RWPE2 (cell line): ENCODE measurements around the gene DES.

ENCODE experiments used
- ATAC-seq: fragments of 200-7000 bp; cut with Tn5 transposase; 3 replicates; pipeline ENCODE4 v1.9.1; 2021; ENCODE audit warnings: low read depth
- DNase-seq: peaks from one replicate; pipeline ENCODE4 v3.0.0-alpha.2; 2020; ENCODE audit warnings: low spot score
- H3K27ac ChIP-seq: fragments of 450-650 bp; 2 replicates; pipeline ENCODE4 v1.5.1; 2017; ENCODE audit warnings: mild to moderate bottlenecking; ENCODE audit not compliant: poor library complexity, severe bottlenecking
- H3K27me3 ChIP-seq: fragments of 250-450 bp; sonication (Bioruptor Pico); 2 replicates; pipeline ENCODE4 v1.5.1; 2021; ENCODE audit warnings: mild to moderate bottlenecking, moderate library complexity; ENCODE audit not compliant: insufficient read depth, poor library complexity, severe bottlenecking
- H3K36me3 ChIP-seq: fragments of 250-450 bp; sonication (Bioruptor Pico); 2 replicates; pipeline ENCODE4 v1.5.1; 2020; ENCODE audit warnings: low read depth, mild to moderate bottlenecking, moderate library complexity
- H3K4me1 ChIP-seq: fragments of 250-450 bp; sonication (Bioruptor Pico); 2 replicates; pipeline ENCODE4 v1.5.1; 2021; ENCODE audit warnings: mild to moderate bottlenecking, moderate library complexity; ENCODE audit not compliant: insufficient read depth, poor library complexity, severe bottlenecking
- H3K4me3 ChIP-seq: fragments of 250-450 bp; sonication (Bioruptor Pico); 2 replicates; pipeline ENCODE4 v1.5.1; 2021; ENCODE audit warnings: mild to moderate bottlenecking, moderate library complexity; ENCODE audit not compliant: severe bottlenecking
- H3K9me3 ChIP-seq: fragments of 250-450 bp; sonication (Bioruptor Pico); 2 replicates; pipeline ENCODE4 v1.5.1; 2021; ENCODE audit warnings: mild to moderate bottlenecking, moderate library complexity; ENCODE audit not compliant: severe bottlenecking
- TF ChIP-seq, protein P1 (sequence below): fragments of 450-650 bp; IDR thresholded peaks from one replicate; pipeline ENCODE4 v1.5.1; 2017; ENCODE audit warnings: mild to moderate bottlenecking, moderate library complexity; ENCODE audit not compliant: poor library complexity, severe bottlenecking

DES gene

DNA sequence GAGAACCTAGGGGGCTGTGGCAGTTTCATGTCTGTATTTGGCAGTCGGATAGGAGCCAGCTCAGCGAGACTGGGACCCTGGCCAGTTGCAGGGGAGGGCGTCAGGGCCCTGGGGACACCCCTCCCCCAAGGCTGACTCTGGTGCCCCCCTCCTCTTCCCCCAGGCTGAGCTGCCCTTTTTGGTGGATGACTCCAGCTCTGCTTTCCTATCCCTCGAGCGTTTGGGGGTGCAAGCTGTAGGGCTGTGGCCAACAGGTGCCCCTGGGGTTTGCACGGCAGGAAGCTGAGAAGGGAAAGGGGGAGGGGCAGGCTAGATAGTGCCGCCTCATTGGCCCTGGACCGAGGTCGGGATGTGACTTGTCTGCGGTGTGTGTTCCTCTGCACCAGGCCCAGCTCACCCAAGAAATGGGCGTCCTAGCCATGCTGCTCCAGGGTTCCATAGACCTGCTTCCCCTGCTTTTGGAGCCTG is 42.9 kb downstream of the DES start:
- no peaks in the 10 kb centered on the region for H3K27me3 ChIP-seq
- peaks cover 10% of the 10 kb centered on the region; the same call in 1 of the 2 replicates for H3K36me3 ChIP-seq
- H3K9me3 ChIP-seq, result no peaks in the 10 kb centered on the region
- H3K27ac ChIP-seq, result no peak overlapping the region
- DNase-seq, result no peak
- no peak for ATAC-seq
- H3K4me3 ChIP-seq, result no peak overlapping the region
- H3K4me1 ChIP-seq, result peaks cover 4% of the 10 kb centered on the region
- TF ChIP-seq, protein P1, sequence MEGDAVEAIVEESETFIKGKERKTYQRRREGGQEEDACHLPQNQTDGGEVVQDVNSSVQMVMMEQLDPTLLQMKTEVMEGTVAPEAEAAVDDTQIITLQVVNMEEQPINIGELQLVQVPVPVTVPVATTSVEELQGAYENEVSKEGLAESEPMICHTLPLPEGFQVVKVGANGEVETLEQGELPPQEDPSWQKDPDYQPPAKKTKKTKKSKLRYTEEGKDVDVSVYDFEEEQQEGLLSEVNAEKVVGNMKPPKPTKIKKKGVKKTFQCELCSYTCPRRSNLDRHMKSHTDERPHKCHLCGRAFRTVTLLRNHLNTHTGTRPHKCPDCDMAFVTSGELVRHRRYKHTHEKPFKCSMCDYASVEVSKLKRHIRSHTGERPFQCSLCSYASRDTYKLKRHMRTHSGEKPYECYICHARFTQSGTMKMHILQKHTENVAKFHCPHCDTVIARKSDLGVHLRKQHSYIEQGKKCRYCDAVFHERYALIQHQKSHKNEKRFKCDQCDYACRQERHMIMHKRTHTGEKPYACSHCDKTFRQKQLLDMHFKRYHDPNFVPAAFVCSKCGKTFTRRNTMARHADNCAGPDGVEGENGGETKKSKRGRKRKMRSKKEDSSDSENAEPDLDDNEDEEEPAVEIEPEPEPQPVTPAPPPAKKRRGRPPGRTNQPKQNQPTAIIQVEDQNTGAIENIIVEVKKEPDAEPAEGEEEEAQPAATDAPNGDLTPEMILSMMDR, result no peak

DNA sequence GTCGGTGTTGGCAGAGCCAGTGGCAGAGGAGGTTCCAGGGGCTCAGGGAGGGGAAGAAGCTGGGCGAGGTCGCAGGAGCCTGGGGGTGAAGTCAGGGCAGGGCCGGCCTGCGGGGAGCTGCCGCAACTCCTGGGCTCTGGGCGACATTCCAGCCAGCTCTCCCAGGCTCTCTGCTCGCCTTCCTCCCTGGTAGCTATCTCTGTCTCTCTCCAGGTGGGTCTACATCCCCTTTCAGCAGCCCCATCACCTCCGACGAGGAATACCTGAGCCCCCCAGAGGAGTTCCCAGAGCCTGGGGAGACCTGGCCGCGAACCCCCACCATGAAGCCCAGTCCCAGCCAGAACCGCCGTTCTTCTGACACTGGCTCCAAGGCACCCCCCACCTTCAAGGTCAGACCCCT is 43.5 kb downstream of the DES start:
- H3K4me3 ChIP-seq, result no peak overlapping the region
- H3K4me1 ChIP-seq, result peaks cover 9% of the 10 kb centered on the region
- H3K36me3 ChIP-seq, result peaks cover 10% of the 10 kb centered on the region; the same call in 1 of the 2 replicates
- H3K9me3 ChIP-seq, result no peaks in the 10 kb centered on the region
- TF ChIP-seq, protein P1, result no peak
- no peak overlapping the region for H3K27ac ChIP-seq
- DNase-seq, result no peak
- no peaks in the 10 kb centered on the region for H3K27me3 ChIP-seq
- no peak for ATAC-seq

DNA sequence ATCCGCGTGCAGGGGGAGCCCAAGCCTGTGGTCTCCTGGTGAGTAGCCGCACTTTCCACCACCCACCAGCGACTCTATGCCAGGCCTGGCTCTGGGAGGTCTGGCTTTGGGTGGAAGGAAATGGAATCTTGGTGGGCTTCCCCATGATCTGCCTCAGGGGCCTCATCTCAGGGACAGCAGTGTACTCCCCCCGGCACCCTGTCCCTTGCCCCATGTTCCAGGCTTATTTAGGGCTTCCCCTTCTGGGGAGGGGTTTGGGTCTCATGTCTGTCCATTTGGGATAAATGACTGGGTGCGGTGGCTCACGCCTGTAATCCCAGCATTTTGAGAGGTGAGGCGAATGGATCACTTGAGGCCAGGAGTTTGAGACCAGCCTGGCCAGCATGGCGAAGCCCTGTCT is 44.2 kb downstream of the DES start:
- no peak for DNase-seq
- Histone ChIP-seq H3K4me1 (peaks cover 15% of the 10 kb centered on the region), H3K27me3 (no peaks in the 10 kb centered on the region), H3K4me3 (no peak overlapping the region), H3K9me3 (no peaks in the 10 kb centered on the region), H3K36me3 (peaks cover 10% of the 10 kb centered on the region; the same call in 1 of the 2 replicates), H3K27ac (no peak overlapping the region)
- ATAC-seq, result no peak
- TF ChIP-seq, protein P1, result no peak

DNA sequence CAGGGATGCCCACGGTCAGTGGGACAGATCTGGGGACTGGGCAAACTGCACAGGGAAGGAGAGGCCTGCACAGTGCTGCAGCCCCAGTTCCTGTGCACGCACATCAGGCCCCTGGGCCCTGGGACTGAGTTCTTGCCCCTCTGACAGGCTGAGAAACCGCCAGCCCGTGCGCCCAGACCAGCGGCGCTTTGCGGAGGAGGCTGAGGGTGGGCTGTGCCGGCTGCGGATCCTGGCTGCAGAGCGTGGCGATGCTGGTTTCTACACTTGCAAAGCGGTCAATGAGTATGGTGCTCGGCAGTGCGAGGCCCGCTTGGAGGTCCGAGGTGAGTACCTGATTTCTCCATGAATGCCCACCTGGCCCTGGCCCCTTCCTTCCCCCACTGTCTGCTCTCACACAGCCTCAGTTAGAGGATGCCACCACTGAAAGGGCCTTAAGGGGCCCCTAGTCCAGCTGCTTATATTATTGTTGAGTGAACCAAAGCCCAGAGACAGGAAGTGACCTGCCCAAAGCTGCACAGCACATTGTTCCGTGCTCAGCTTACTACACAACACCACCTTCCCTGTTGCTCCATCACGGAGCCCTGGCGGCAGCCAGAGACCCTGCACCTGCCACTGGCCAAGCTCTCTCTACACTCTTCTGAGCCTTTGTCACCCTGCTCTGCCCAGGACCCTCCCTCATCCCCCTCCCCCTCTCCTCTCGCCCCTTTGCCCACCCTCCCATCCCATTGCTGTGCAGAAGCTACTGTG is 46.3 kb downstream of the DES start:
- no peak overlapping the region for H3K4me3 ChIP-seq
- H3K27ac ChIP-seq, result no peak overlapping the region
- H3K4me1 ChIP-seq, result peaks cover 13% of the 10 kb centered on the region
- no peaks in the 10 kb centered on the region for H3K27me3 ChIP-seq
- TF ChIP-seq, protein P1, result no peak
- ATAC-seq, result no peak
- no peak for DNase-seq
- H3K36me3 ChIP-seq, result peaks cover 10% of the 10 kb centered on the region; the same call in 1 of the 2 replicates
- no peaks in the 10 kb centered on the region for H3K9me3 ChIP-seq
